ENCODE results near the gene PEAK3. TPM values are rescaled to one million over a fixed set of nuclear protein-coding genes. Genes with fewer than 3 reads are reported as not detected.

Gene PEAK3
- total and polyA plus RNA-seq, 10 of the 15 experiments (the other 5 are each of a cell fraction or from before 2014, with no cell fraction given), result 0.03 to 0.10 (median 0.05) TPM; not detected in 7

DNA sequence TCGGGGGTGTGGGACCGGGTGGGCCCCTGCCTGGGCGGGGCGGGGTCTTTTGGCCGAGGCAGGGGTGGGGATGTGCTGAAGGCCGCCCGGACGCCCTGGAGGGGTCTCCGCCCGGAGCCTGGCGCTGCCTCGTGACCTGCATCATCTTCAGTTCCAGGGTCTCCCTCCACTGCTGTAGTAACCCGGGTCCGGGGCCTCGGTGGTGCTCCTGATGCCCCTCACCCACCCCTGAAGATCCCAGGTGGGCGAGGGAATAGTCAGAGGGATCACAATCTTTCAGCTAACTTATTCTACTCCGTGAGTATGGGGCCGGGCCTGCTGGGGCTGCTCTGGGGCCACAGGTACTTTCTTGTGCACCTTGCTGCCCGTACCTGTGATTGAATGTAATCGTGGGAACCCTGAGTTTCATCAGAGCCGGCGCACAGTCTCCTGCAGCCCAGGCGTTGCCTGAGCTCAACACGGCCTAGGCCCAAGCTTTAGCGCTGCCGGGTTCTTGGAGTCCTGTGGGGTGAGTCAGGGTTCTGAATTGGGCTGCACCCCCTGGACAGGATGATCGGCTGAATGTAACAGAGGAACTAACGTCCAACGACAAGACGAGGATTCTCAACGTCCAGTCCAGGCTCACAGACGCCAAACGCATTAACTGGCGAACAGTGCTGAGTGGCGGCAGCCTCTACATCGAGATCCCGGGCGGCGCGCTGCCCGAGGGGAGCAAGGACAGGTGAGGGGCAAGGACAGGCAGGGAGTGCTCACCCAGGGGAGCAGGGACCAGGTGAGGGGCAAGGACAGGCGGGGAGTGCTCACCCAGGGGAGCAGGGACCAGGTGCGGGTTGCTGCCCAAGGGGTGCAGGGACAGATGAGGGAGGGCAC, 10.5 kb downstream of the PEAK3 start:
- ATAC-seq (no peak), FAIRE-seq (no peak), DNase-seq (ENCODE audit: low read depth, low spot score) (no peak)
- intact Hi-C loops (cut with micrococcal nuclease; ENCODE audit: unreplicated experiment) (loop anchor here (5.0 to 10.0 kb wide), 2 partner anchors 351 to 513 kb away; partner anchors contain the start of genes SGTA and THOP1), in situ Hi-C loops (cut with MboI) (loop anchor here (5.0 to 10.0 kb wide), 3 partner anchors 34 to 343 kb away; partner anchors contain the start of genes PLEKHJ1 and SF3A2)
- ChIA-PET SMC1A (ENCODE audit: uncharacterized antibody, unreplicated experiment) (interaction anchor here (0.6 to 5.1 kb wide), 7 partner anchors 10 to 115 kb away, joined by 3 to 30 read pairs (median 4); no protein-coding TSS in a partner anchor), POLR2A (interaction anchor here (0.5 to 3.5 kb wide), 8 partner anchors 10 to 103 kb away, joined by 3 to 36 read pairs (median 4); no protein-coding TSS in a partner anchor), CTCF (interaction anchor here (0.9 to 6.4 kb wide), 10 partner anchors 10 to 375 kb away, joined by 3 to 46 read pairs (median 5); no protein-coding TSS in a partner anchor), RAD21 (ENCODE audit: unreplicated experiment) (interaction anchor here (0.8 to 4.5 kb wide), 8 partner anchors 11 to 115 kb away, joined by 3 to 44 read pairs (median 4); no protein-coding TSS in a partner anchor)
- peak overlapping the region; percentile 92 for H3K4me2 ChIP-seq (ENCODE audit: control insufficient read depth, insufficient read depth)
- peaks cover 13% of the 10 kb centered on the region for H4K20me1 ChIP-seq (ENCODE audit: control insufficient read depth, insufficient read depth)
- under 1% methylated on average over 38 of the region's 43 CpGs for whole genome bisulfite sequencing (ENCODE audit: insufficient coverage, insufficient replicate concordance, low lambda C conversion rate, missing lambda C conversion rate)
- peak overlapping the region; percentile 95 for H3K4me3 ChIP-seq
- H3K36me3 ChIP-seq (ENCODE audit: control insufficient read depth in 2 of 2, insufficient read depth in 2 of 2, low read length in 1 of 2), result peaks cover 4 to 19% of the 10 kb centered on the region in 2 experiments
- peaks cover 58% of the 10 kb centered on the region for H3K79me2 ChIP-seq (ENCODE audit: control insufficient read depth, insufficient read depth, low read length)
- H2AFZ ChIP-seq (ENCODE audit: control insufficient read depth, low read depth, low read length), result no peak overlapping the region
- peak overlapping the region; percentile 89 for H3K27ac ChIP-seq (ENCODE audit: control insufficient read depth, insufficient read depth)
- TF ChIP-seq IKZF1 (conservative IDR thresholded peaks at IDR 0.05), result no peak
- no peak for TF ChIP-seq ATF7 (IDR thresholded peaks at IDR 0.05; ENCODE audit: low read depth)
- TF ChIP-seq SMAD1 (IDR thresholded peaks at IDR 0.05; ENCODE audit: low read depth, partially characterized antibody), result no peak
- TF ChIP-seq SUZ12 (IDR thresholded peaks at IDR 0.05; ENCODE audit: unreplicated experiment), result no peak
- TF ChIP-seq SUPT20H (IDR thresholded peaks at IDR 0.05; ENCODE audit: borderline replicate concordance, control insufficient read depth, low read depth, low read length), result no peak
- no peak for TF ChIP-seq MYB (IDR thresholded peaks at IDR 0.05; ENCODE audit: borderline replicate concordance, low read depth, low read length)
- no peak for TF ChIP-seq SREBF2 (IDR thresholded peaks at IDR 0.05; ENCODE audit: low read length)
- peak; percentile 80 for TF ChIP-seq POLR2A (IDR thresholded peaks at IDR 0.05; ENCODE audit: low read depth, low read length)
- 0 out of 2 replicates have a peak, but pooled peaks have one; percentile 37 for TF ChIP-seq HDGF (IDR thresholded peaks at IDR 0.05)
- no peak for TF ChIP-seq REST (IDR thresholded peaks at IDR 0.05; ENCODE audit: low read depth, low read length)
- TF ChIP-seq EED (IDR thresholded peaks at IDR 0.05; ENCODE audit: low read depth), result no peak
- TF ChIP-seq, protein P1, sequence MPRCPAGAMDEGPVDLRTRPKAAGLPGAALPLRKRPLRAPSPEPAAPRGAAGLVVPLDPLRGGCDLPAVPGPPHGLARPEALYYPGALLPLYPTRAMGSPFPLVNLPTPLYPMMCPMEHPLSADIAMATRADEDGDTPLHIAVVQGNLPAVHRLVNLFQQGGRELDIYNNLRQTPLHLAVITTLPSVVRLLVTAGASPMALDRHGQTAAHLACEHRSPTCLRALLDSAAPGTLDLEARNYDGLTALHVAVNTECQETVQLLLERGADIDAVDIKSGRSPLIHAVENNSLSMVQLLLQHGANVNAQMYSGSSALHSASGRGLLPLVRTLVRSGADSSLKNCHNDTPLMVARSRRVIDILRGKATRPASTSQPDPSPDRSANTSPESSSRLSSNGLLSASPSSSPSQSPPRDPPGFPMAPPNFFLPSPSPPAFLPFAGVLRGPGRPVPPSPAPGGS (IDR thresholded peaks at IDR 0.05; ENCODE audit: borderline replicate concordance, insufficient read depth, low read depth, low read length, poor library complexity, severe bottlenecking), result no peak
- no peak for TF ChIP-seq E2F4 (IDR thresholded peaks at IDR 0.05; ENCODE audit: low read depth, low read length)
- no peak for TF ChIP-seq RUNX3 (IDR thresholded peaks at IDR 0.05; ENCODE audit: low read length)
- TF ChIP-seq CBX3 (IDR thresholded peaks at IDR 0.05; ENCODE audit: borderline replicate concordance, low read depth), result no peak
- TF ChIP-seq ZSCAN29 (IDR thresholded peaks at IDR 0.05), result no peak
- H3K4me1 ChIP-seq (ENCODE audit: control insufficient read depth, insufficient read depth, low read length), result peaks cover 16% of the 10 kb centered on the region
- no peaks in the 10 kb centered on the region for H3K27me3 ChIP-seq (replicated peaks in 1 of 2; ENCODE audit: control insufficient read depth in 2 of 2, insufficient read depth in 2 of 2, low read length in 1 of 2)
- peak overlapping the region; percentile 97 for H3K9ac ChIP-seq (ENCODE audit: control insufficient read depth, insufficient read depth, low read length)
- TSS peak; percentile 51 for BruUV-seq (replicated peaks)
- no peaks in the 10 kb centered on the region for H3K9me3 ChIP-seq (replicated peaks; ENCODE audit: control insufficient read depth, insufficient read depth, low read length)
